ENCODE data around the gene VAV1.

VAV1 gene

GRCh38 chr19:6730941-6731670 is 41.4 kb upstream of the VAV1 start:
- no peak overlapping the region for H3K4me3 ChIP-seq (ENCODE audit: low read depth, low read length)

GRCh38 chr19:6731822-6732221 is 40.7 kb upstream of the VAV1 start:
- no peak overlapping the region for H3K27ac ChIP-seq (ENCODE audit: low read depth, low read length)
- peaks cover 4% of the 10 kb centered on the region for H3K79me2 ChIP-seq (ENCODE audit: control insufficient read depth, insufficient read depth, low read length, unreplicated experiment)
- H3K36me3 ChIP-seq (ENCODE audit: insufficient read depth, low read length), result no peaks in the 10 kb centered on the region
- H3K27me3 ChIP-seq (ENCODE audit: insufficient read depth, low read length), result no peaks in the 10 kb centered on the region
- H3K4me1 ChIP-seq (ENCODE audit: control insufficient read depth, insufficient read depth, low read length, unreplicated experiment), result peaks cover 9% of the 10 kb centered on the region
- no peak overlapping the region for H2AFZ ChIP-seq (ENCODE audit: low read length, unreplicated experiment)
- H3K4me3 ChIP-seq (ENCODE audit: low read depth, low read length), result no peak overlapping the region

More at GRCh38 chr19:6730941-6731670, 41.4 kb upstream of the VAV1 start:
- no peak overlapping the region for H2AFZ ChIP-seq (ENCODE audit: low read length, unreplicated experiment)
- peaks cover 4% of the 10 kb centered on the region for H3K79me2 ChIP-seq (ENCODE audit: control insufficient read depth, insufficient read depth, low read length, unreplicated experiment)
- H3K27ac ChIP-seq (ENCODE audit: low read depth, low read length), result no peak overlapping the region
- H3K27me3 ChIP-seq (ENCODE audit: insufficient read depth, low read length), result no peaks in the 10 kb centered on the region
- H3K36me3 ChIP-seq (ENCODE audit: insufficient read depth, low read length), result no peaks in the 10 kb centered on the region
- H3K4me1 ChIP-seq (ENCODE audit: control insufficient read depth, insufficient read depth, low read length, unreplicated experiment), result peaks cover 9% of the 10 kb centered on the region

GRCh38 chr19:6732803-6733337 is 39.6 kb upstream of the VAV1 start:
- Histone ChIP-seq H3K4me1 (ENCODE audit: control insufficient read depth, insufficient read depth, low read length, unreplicated experiment) (peaks cover 10% of the 10 kb centered on the region), H3K36me3 (ENCODE audit: insufficient read depth, low read length) (no peaks in the 10 kb centered on the region), H3K4me3 (ENCODE audit: low read depth, low read length) (no peak overlapping the region), H3K27me3 (ENCODE audit: insufficient read depth, low read length) (no peaks in the 10 kb centered on the region), H2AFZ (ENCODE audit: low read length, unreplicated experiment) (no peak overlapping the region), H3K27ac (ENCODE audit: low read depth, low read length) (no peak overlapping the region), H3K79me2 (ENCODE audit: control insufficient read depth, insufficient read depth, low read length, unreplicated experiment) (peaks cover 4% of the 10 kb centered on the region)

- Histone ChIP-seq H2AFZ (ENCODE audit: low read length, unreplicated experiment) (no peak overlapping the region), H3K27ac (ENCODE audit: low read depth, low read length) (no peak overlapping the region), H3K4me1 (ENCODE audit: control insufficient read depth, insufficient read depth, low read length, unreplicated experiment) (peaks cover 16% of the 10 kb centered on the region), H3K4me3 (ENCODE audit: low read depth, low read length) (no peak overlapping the region), H3K27me3 (ENCODE audit: insufficient read depth, low read length) (no peaks in the 10 kb centered on the region), H3K79me2 (ENCODE audit: control insufficient read depth, insufficient read depth, low read length, unreplicated experiment) (peaks cover 4% of the 10 kb centered on the region), H3K36me3 (ENCODE audit: insufficient read depth, low read length) (no peaks in the 10 kb centered on the region)
Observed at GRCh38 chr19:6733338-6734095, 39.0 kb upstream of the VAV1 start.

- H3K4me1 ChIP-seq (ENCODE audit: control insufficient read depth, insufficient read depth, low read length, unreplicated experiment), result peaks cover 23% of the 10 kb centered on the region
- no peaks in the 10 kb centered on the region for H3K27me3 ChIP-seq (ENCODE audit: insufficient read depth, low read length)
- no peak overlapping the region for H3K27ac ChIP-seq (ENCODE audit: low read depth, low read length)
- no peak overlapping the region for H2AFZ ChIP-seq (ENCODE audit: low read length, unreplicated experiment)
- peaks cover 4% of the 10 kb centered on the region for H3K79me2 ChIP-seq (ENCODE audit: control insufficient read depth, insufficient read depth, low read length, unreplicated experiment)
- H3K4me3 ChIP-seq (ENCODE audit: low read depth, low read length), result no peak overlapping the region
- no peaks in the 10 kb centered on the region for H3K36me3 ChIP-seq (ENCODE audit: insufficient read depth, low read length)
Observed at GRCh38 chr19:6734096-6734696, 38.3 kb upstream of the VAV1 start.

GRCh38 chr19:6735181-6735911 is 37.2 kb upstream of the VAV1 start:
- Histone ChIP-seq H3K27me3 (ENCODE audit: insufficient read depth, low read length) (no peaks in the 10 kb centered on the region), H3K27ac (ENCODE audit: low read depth, low read length) (peak overlapping the region; percentile 80; the same call in 1 of the 2 replicates), H3K4me3 (ENCODE audit: low read depth, low read length) (peak overlapping the region; percentile 88), H3K36me3 (ENCODE audit: insufficient read depth, low read length) (no peaks in the 10 kb centered on the region), H3K4me1 (ENCODE audit: control insufficient read depth, insufficient read depth, low read length, unreplicated experiment) (peaks cover 24% of the 10 kb centered on the region), H2AFZ (ENCODE audit: low read length, unreplicated experiment) (no peak overlapping the region), H3K79me2 (ENCODE audit: control insufficient read depth, insufficient read depth, low read length, unreplicated experiment) (peaks cover 11% of the 10 kb centered on the region)

GRCh38 chr19:6736169-6736916 is 36.2 kb upstream of the VAV1 start:
- Histone ChIP-seq H2AFZ (ENCODE audit: low read length, unreplicated experiment) (no peak overlapping the region), H3K27ac (ENCODE audit: low read depth, low read length) (peak overlapping the region; percentile 80), H3K79me2 (ENCODE audit: control insufficient read depth, insufficient read depth, low read length, unreplicated experiment) (peaks cover 21% of the 10 kb centered on the region), H3K36me3 (ENCODE audit: insufficient read depth, low read length) (no peaks in the 10 kb centered on the region), H3K4me1 (ENCODE audit: control insufficient read depth, insufficient read depth, low read length, unreplicated experiment) (peaks cover 24% of the 10 kb centered on the region), H3K27me3 (ENCODE audit: insufficient read depth, low read length) (no peaks in the 10 kb centered on the region), H3K4me3 (ENCODE audit: low read depth, low read length) (peak overlapping the region; percentile 88)

GRCh38 chr19:6736917-6737283 is 35.6 kb upstream of the VAV1 start:
- Histone ChIP-seq H3K27me3 (ENCODE audit: insufficient read depth, low read length) (no peaks in the 10 kb centered on the region), H3K36me3 (ENCODE audit: insufficient read depth, low read length) (no peaks in the 10 kb centered on the region), H3K79me2 (ENCODE audit: control insufficient read depth, insufficient read depth, low read length, unreplicated experiment) (peaks cover 27% of the 10 kb centered on the region), H3K27ac (ENCODE audit: low read depth, low read length) (peak overlapping the region; percentile 80), H2AFZ (ENCODE audit: low read length, unreplicated experiment) (no peak overlapping the region), H3K4me3 (ENCODE audit: low read depth, low read length) (peak overlapping the region; percentile 88), H3K4me1 (ENCODE audit: control insufficient read depth, insufficient read depth, low read length, unreplicated experiment) (peaks cover 27% of the 10 kb centered on the region)

GRCh38 chr19:6737284-6737872 is 35.1 kb upstream of the VAV1 start, which contains the start of gene GPR108:
TSS of gene GPR108 (minus strand) at chr19:6737580. CDS start at chr19:6737576, 4 bp downstream.
- H3K79me2 ChIP-seq (ENCODE audit: control insufficient read depth, insufficient read depth, low read length, unreplicated experiment), result peaks cover 30% of the 10 kb centered on the region
- no peaks in the 10 kb centered on the region for H3K36me3 ChIP-seq (ENCODE audit: insufficient read depth, low read length)
- H3K4me1 ChIP-seq (ENCODE audit: control insufficient read depth, insufficient read depth, low read length, unreplicated experiment), result peaks cover 27% of the 10 kb centered on the region
- H2AFZ ChIP-seq (ENCODE audit: low read length, unreplicated experiment), result peak within 1 kb of the TSS; percentile 89
- no peaks in the 10 kb centered on the region for H3K27me3 ChIP-seq (ENCODE audit: insufficient read depth, low read length)
- H3K4me3 ChIP-seq (ENCODE audit: low read depth, low read length), result peak within 1 kb of the TSS; percentile 88
- H3K27ac ChIP-seq (ENCODE audit: low read depth, low read length), result peak within 1 kb of the TSS; percentile 80

All from ACC112 (cell line).